Activated CD8-positive, alpha-beta T cell treated with anti-CD3 and anti-CD28 coated beads for 36 hours (primary cell): Measurements from ENCODE around the gene N4BP3. TPM values are rescaled to one million over a fixed set of nuclear protein-coding genes. Genes with fewer than 3 reads are reported as not detected.

Experiments
- ATAC-seq: fragments of 200-7000 bp; cut with Tn5 transposase; one replicate; pipeline ENCODE4 v1.10.0; 2021; ENCODE audit warnings: mild to moderate bottlenecking, moderate library complexity
- CTCF ChIA-PET: fragments of 350-600 bp; sonication (Branson Sonifier 250); formaldehyde crosslinking; loops from one replicate; lab custom pipeline; 2021; ENCODE audit warnings: antibody characterized with exemption; lab: Charles Lee
- POLR2A ChIA-PET: fragments of 350-600 bp; sonication (Branson Sonifier 250); formaldehyde crosslinking; loops from one replicate; lab custom pipeline; 2021; ENCODE audit warnings: antibody characterized with exemption; lab: Charles Lee
- DNase-seq: peaks from one replicate; pipeline ENCODE4 v3.0.0-alpha.2; 2020
- H3K27ac Mint-ChIP-seq: one replicate; pipeline ENCODE4 v1.8.0; 2021; ENCODE audit warnings: mild to moderate bottlenecking, mixed read lengths
- H3K27me3 Mint-ChIP-seq: one replicate; pipeline ENCODE4 v1.8.0; 2021; ENCODE audit warnings: mixed read lengths
- H3K36me3 Mint-ChIP-seq: one replicate; pipeline ENCODE4 v1.8.0; 2021; ENCODE audit warnings: low read depth, mixed read lengths
- H3K4me1 Mint-ChIP-seq: one replicate; pipeline ENCODE4 v1.8.0; 2021; ENCODE audit warnings: low read depth, mixed read lengths
- H3K4me3 Mint-ChIP-seq: one replicate; pipeline ENCODE4 v1.8.0; 2021; ENCODE audit warnings: mild to moderate bottlenecking, moderate library complexity, mixed read lengths
- H3K9me3 Mint-ChIP-seq: one replicate; pipeline ENCODE4 v1.8.0; 2021; ENCODE audit warnings: mixed read lengths
- intact Hi-C: fragments of 100-400 bp; cut with micrococcal nuclease; formaldehyde crosslinking; loops from one replicate; pipeline ENCODE4 v1.10.0; 2022
- total RNA-seq, 2 experiments: library from RNA; stranded (reverse); gene quantifications; one replicate each; pipeline ENCODE4 v1.2.3, GENCODE V29; 2021
- TF ChIP-seq, protein P1 (sequence below): fragments of 200-600 bp; IDR thresholded peaks from one replicate; pipeline ENCODE4 v1.8.0; 2022; ENCODE audit warnings: antibody characterized with exemption, mild to moderate bottlenecking

Gene N4BP3
- total RNA-seq, 2 experiments from 2014 or later, result 33.2 to 33.4 TPM

DNA sequence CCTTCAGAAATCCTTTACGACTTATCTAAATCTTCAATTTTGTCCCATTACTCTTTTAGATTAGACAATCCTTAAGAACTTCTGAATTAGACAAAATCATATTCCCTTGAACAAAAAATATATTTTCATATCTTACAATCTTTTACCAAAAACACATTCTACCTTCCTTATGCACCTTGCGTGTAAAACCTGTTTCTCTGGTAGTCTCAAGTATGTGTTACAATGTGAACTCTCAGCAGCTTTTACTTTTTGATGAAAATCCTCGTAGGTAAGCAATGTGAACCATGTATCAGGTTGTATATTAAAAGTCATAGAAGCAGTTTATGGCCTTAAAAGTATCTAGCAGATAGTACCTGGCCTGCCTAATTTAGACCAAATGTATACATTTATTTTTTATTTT lies 61.1 kb downstream of the N4BP3 start:
- TF ChIP-seq, protein P1, sequence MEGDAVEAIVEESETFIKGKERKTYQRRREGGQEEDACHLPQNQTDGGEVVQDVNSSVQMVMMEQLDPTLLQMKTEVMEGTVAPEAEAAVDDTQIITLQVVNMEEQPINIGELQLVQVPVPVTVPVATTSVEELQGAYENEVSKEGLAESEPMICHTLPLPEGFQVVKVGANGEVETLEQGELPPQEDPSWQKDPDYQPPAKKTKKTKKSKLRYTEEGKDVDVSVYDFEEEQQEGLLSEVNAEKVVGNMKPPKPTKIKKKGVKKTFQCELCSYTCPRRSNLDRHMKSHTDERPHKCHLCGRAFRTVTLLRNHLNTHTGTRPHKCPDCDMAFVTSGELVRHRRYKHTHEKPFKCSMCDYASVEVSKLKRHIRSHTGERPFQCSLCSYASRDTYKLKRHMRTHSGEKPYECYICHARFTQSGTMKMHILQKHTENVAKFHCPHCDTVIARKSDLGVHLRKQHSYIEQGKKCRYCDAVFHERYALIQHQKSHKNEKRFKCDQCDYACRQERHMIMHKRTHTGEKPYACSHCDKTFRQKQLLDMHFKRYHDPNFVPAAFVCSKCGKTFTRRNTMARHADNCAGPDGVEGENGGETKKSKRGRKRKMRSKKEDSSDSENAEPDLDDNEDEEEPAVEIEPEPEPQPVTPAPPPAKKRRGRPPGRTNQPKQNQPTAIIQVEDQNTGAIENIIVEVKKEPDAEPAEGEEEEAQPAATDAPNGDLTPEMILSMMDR, result no peak
- CTCF ChIA-PET, result interaction anchor here (2.9 kb wide), 1 partner anchor 99 kb away, joined by 12 read pairs; no protein-coding TSS in a partner anchor
- H3K36me3 Mint-ChIP-seq, result no peaks in the 10 kb centered on the region

More for the DNA sequence above, 61.1 kb downstream of the N4BP3 start:
- H3K27me3 Mint-ChIP-seq, result peaks cover 2% of the 10 kb centered on the region
- H3K9me3 Mint-ChIP-seq, result no peaks in the 10 kb centered on the region
- POLR2A ChIA-PET, result no interaction called here
- DNase-seq (no peak), ATAC-seq (no peak)
- no peak overlapping the region for H3K4me3 Mint-ChIP-seq
- no peaks in the 10 kb centered on the region for H3K4me1 Mint-ChIP-seq
- intact Hi-C loops, result no loop called here
- H3K27ac Mint-ChIP-seq, result no peak overlapping the region

Other genes starting within 250 kb of the N4BP3 start
- not detected for gene PROP1, start 117.3 kb upstream of the N4BP3 start, total RNA-seq
- 10 to 100 TPM; 32.9 to 33.4 TPM for gene RMND5B, start 17.5 kb downstream of the N4BP3 start, total RNA-seq
- 100 to 1,000 TPM; 287 to 296 TPM for gene NHP2, start 40.4 kb downstream of the N4BP3 start, total RNA-seq
- gene GMCL2, start 73.8 kb downstream of the N4BP3 start, total RNA-seq, result not detected
- gene HNRNPAB, start 91.0 kb downstream of the N4BP3 start, total RNA-seq, result 100 to 1,000 TPM; 392 to 399 TPM
- gene PHYKPL, start 119.3 kb downstream of the N4BP3 start, total RNA-seq, result 10 to 100 TPM; 60.4 to 62.1 TPM